KMS-11 (cell line): ENCODE measurements around the gene CD248.

Experiments
- H2AFZ ChIP-seq: fragments of 200-600 bp; sonication (generic); 2 replicates; pipeline ENCODE4 v1.6.1; 2016; ENCODE audit warnings: antibody characterized with exemption, mixed run types, low read depth
- H3K27ac ChIP-seq: fragments of 200-600 bp; sonication (generic); 2 replicates; pipeline ENCODE4 v1.6.1; 2016; ENCODE audit warnings: mild to moderate bottlenecking, mixed run types
- H3K27me3 ChIP-seq: fragments of 200-600 bp; sonication (generic); 2 replicates; pipeline ENCODE4 v1.6.1; 2017; ENCODE audit warnings: mild to moderate bottlenecking, low read depth, mixed run types, moderate library complexity; ENCODE audit not compliant: insufficient read depth
- H3K36me3 ChIP-seq: fragments of 200-600 bp; sonication (generic); 2 replicates; pipeline ENCODE4 v1.6.1; 2017; ENCODE audit warnings: mild to moderate bottlenecking, mixed run types; ENCODE audit not compliant: insufficient read depth
- H3K4me1 ChIP-seq: fragments of 200-600 bp; sonication (generic); 2 replicates; pipeline ENCODE4 v1.6.1; 2016; ENCODE audit warnings: mild to moderate bottlenecking, low read depth, mixed run types; ENCODE audit not compliant: poor library complexity, severe bottlenecking
- H3K4me2 ChIP-seq: fragments of 200-600 bp; sonication (generic); 2 replicates; pipeline ENCODE4 v1.7.0; 2016; ENCODE audit warnings: mild to moderate bottlenecking, mixed run types
- H3K4me3 ChIP-seq: fragments of 200-600 bp; sonication (generic); IDR thresholded peaks from 2 replicates; pipeline ENCODE4 v1.6.1; 2017; ENCODE audit warnings: low read depth, low read length, mixed read lengths; ENCODE audit not compliant: insufficient read depth
- H3K79me2 ChIP-seq: fragments of 200-600 bp; sonication (generic); 2 replicates; pipeline ENCODE4 v1.6.1; 2016; ENCODE audit warnings: low read depth, mixed run types; ENCODE audit not compliant: insufficient read depth
- H3K9ac ChIP-seq: fragments of 200-600 bp; sonication (generic); 2 replicates; pipeline ENCODE4 v1.6.1; 2016; ENCODE audit warnings: mild to moderate bottlenecking, mixed run types
- H4K20me1 ChIP-seq: fragments of 200-600 bp; sonication (generic); 2 replicates; pipeline ENCODE4 v1.6.1; 2016; ENCODE audit warnings: mild to moderate bottlenecking, mixed run types; ENCODE audit not compliant: insufficient read depth
- TF ChIP-seq, protein P1 (sequence below): fragments of 200-600 bp; sonication (generic); conservative IDR thresholded peaks from 2 replicates; pipeline ENCODE4 v1.6.1; 2017; ENCODE audit warnings: low read depth, mild to moderate bottlenecking, antibody characterized with exemption, low read length, moderate library complexity, mixed read lengths

CD248 gene

DNA sequence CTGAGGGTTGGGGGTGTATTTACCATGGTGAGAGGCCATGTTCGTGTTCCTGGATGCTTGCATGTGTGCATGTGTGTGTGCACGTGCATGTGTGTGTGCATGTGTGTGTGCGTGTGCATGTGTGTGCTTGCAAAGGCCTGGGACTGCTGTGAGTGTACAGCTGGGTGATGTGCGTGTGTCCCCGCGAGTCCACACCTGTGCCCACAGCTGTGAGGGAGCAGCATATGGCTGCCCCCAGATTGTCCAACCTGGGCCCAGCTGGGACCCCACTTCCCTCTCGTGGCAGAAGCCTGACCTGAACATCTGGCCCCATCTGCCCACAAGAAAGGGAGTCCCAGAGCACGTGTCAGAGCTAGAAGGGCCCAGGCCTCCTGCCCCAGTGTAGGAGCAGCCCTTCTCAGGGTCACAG lies 8.4 kb upstream of the CD248 start:
- peaks cover 10% of the 10 kb centered on the region for H3K4me1 ChIP-seq
- no peaks in the 10 kb centered on the region for H4K20me1 ChIP-seq
- H3K4me2 ChIP-seq: no peak overlapping the region
- H3K27ac ChIP-seq: no peak overlapping the region
- no peak overlapping the region for H2AFZ ChIP-seq
- H3K36me3 ChIP-seq: no peaks in the 10 kb centered on the region
- no peaks in the 10 kb centered on the region for H3K79me2 ChIP-seq
- no peak overlapping the region for H3K4me3 ChIP-seq
- no peaks in the 10 kb centered on the region; the same call in 1 of the 2 replicates for H3K27me3 ChIP-seq
- TF ChIP-seq, protein P1, sequence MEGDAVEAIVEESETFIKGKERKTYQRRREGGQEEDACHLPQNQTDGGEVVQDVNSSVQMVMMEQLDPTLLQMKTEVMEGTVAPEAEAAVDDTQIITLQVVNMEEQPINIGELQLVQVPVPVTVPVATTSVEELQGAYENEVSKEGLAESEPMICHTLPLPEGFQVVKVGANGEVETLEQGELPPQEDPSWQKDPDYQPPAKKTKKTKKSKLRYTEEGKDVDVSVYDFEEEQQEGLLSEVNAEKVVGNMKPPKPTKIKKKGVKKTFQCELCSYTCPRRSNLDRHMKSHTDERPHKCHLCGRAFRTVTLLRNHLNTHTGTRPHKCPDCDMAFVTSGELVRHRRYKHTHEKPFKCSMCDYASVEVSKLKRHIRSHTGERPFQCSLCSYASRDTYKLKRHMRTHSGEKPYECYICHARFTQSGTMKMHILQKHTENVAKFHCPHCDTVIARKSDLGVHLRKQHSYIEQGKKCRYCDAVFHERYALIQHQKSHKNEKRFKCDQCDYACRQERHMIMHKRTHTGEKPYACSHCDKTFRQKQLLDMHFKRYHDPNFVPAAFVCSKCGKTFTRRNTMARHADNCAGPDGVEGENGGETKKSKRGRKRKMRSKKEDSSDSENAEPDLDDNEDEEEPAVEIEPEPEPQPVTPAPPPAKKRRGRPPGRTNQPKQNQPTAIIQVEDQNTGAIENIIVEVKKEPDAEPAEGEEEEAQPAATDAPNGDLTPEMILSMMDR: no peak
- no peak overlapping the region for H3K9ac ChIP-seq

DNA sequence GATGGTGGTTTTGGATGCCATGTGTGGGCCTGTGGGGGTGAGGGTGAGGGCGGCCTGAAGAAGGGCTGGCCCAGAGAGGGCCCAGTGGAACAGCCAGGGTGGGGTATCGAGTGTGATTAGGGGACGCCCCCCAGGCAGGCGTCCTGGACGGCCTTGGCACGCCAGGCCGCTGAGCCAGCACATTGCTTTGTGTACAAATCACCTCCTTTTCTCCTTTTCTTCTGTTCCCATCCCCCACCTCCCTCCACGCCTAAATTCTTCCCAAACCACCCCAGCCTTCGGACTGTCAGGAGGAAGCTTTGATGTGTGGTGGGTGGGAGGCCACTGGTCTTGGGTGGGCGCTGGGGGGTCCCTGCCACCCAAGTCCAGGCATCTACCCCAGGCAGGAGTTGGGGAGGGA lies 7.8 kb upstream of the CD248 start:
- Histone ChIP-seq H3K4me2 (no peak overlapping the region), H3K27me3 (no peaks in the 10 kb centered on the region; the same call in 1 of the 2 replicates), H3K9ac (no peak overlapping the region), H4K20me1 (no peaks in the 10 kb centered on the region), H2AFZ (no peak overlapping the region), H3K27ac (no peak overlapping the region), H3K4me1 (peaks cover 10% of the 10 kb centered on the region), H3K36me3 (no peaks in the 10 kb centered on the region), H3K4me3 (no peak overlapping the region), H3K79me2 (no peaks in the 10 kb centered on the region)
- TF ChIP-seq, protein P1: no peak

DNA sequence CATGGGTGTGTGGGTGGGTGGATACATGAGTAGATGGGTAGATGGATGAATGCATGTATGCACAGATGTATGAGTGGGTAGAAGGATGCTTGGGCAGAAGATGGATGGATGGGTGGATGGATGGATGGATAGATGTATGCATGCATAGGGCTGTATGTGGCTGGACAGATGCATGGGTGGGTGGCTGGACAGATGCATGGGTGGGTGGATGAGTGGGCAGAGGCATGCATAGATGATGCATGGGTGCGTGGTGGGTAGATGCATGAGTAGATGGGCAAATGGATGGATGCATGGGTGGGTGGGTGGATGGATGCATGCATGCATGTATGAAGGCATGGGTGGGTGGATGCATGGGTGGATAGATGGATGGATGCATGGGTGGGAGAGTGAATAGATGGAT lies 6.8 kb upstream of the CD248 start:
- Histone ChIP-seq H3K36me3 (no peaks in the 10 kb centered on the region), H4K20me1 (no peaks in the 10 kb centered on the region), H2AFZ (no peak overlapping the region), H3K27me3 (no peaks in the 10 kb centered on the region), H3K4me1 (peaks cover 10% of the 10 kb centered on the region), H3K9ac (no peak overlapping the region), H3K4me2 (no peak overlapping the region), H3K4me3 (no peak overlapping the region), H3K79me2 (no peaks in the 10 kb centered on the region), H3K27ac (no peak overlapping the region)
- TF ChIP-seq, protein P1: no peak

DNA sequence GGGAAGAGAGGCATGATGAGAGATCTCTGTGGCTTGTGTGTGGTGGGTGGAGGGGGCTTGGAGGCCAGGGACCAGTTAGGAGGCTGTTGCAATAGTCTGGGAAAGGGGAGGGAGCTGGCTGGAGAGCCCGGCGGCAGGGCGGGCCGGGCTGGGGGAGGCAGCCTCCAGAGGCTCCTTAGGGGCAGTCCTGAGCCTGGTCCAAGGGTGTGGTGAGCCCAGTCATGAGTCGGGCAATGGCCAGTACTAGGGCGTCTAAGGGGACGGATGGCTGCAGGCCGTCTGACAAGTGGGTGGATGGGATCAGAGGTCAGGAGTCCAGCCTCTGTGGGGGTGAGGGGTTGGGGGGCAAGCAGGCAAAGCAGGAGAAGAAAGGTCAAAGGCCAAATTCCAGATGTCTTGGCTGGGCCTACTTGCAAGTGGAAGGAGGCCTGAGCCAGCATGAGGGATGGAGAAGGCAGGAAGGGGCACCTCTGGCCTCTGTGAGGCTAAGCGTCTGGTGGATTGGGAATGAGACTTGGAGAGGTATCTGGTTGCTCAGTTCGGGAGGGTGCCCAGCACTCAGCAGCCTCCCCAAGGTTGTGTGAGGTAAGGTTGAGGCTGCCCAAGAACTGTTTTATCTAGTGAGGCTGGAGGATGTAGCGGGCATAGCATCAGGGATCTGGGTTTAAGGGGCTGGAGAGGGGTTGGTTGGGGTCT lies 6.0 kb upstream of the CD248 start:
- H3K27me3 ChIP-seq: no peaks in the 10 kb centered on the region
- no peak overlapping the region for H3K4me3 ChIP-seq
- no peak overlapping the region for H3K27ac ChIP-seq
- H3K79me2 ChIP-seq: no peaks in the 10 kb centered on the region
- peaks cover 5% of the 10 kb centered on the region for H3K4me1 ChIP-seq
- H3K36me3 ChIP-seq: no peaks in the 10 kb centered on the region
- TF ChIP-seq, protein P1: no peak
- no peak overlapping the region for H3K9ac ChIP-seq
- H3K4me2 ChIP-seq: no peak overlapping the region
- no peak overlapping the region for H2AFZ ChIP-seq
- H4K20me1 ChIP-seq: no peaks in the 10 kb centered on the region
